Measurements from ENCODE around the gene ADCY10.
"Not testable (repeated sequence)": the region's sequence is repeated elsewhere in the genome, so short reads cannot be mapped to it uniquely, and the experiment has no call there.

Gene ADCY10

DNA sequence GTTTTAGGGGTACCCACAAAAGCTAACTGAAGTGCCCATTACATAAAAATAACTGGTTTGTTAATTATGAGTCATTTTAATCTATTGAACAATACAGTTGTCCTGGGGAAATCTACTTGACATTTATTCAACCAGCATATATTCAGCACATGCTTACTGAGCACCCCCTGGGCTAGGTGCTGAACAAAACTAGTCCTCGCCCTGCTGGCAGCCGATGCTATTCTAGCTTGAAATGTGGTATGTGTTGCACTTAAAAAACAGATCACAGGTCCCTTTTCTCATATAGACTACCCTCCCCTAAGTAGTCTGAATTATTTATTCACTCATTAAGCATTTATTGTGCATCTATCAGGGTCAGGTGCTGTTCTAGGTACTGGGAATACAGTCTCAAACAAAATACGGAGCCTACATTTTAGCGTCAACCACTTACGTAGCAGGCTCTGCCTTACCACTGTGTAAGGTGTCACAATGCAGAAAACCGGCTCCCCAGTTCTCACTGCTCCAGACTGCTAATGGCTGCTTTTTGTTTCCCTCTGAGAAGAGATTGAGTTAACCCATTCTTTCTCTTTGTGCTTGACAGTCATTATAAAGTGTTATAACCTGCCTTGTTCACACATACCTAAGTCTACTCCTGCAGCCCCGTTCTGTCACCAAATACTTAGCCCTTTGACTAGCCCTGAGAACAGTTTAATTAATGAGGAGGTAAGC lies 57.1 kb downstream of the ADCY10 start:
- no peak for DNase-seq

DNA sequence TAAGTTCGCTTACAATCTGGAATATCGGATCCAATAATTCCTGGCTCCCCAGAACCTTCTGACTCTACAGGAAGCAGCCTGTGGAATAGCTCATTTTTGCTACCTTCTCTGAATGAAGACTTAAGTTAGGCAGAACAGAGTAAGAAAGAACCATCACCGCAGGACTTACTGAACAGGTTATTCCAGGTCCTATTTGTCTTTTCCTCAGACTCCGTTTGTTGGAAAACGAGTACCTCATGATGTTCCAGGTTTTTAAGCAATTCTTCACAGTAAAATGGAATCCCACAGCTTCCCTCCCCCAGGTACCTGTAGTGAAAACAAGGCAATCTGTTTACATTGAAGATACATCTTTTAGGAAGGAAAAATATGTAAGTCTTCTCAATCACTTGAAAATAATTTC lies 59.8 kb downstream of the ADCY10 start:
- DNase-seq, result no peak

GRCh38 chr1:167849666-167850065 lies 64.3 kb downstream of the ADCY10 start:
- no peak for DNase-seq

- DNase-seq, result no peak
These were observed 71.1 kb downstream of the ADCY10 start for GRCh38 chr1:167842872-167843271.

DNA sequence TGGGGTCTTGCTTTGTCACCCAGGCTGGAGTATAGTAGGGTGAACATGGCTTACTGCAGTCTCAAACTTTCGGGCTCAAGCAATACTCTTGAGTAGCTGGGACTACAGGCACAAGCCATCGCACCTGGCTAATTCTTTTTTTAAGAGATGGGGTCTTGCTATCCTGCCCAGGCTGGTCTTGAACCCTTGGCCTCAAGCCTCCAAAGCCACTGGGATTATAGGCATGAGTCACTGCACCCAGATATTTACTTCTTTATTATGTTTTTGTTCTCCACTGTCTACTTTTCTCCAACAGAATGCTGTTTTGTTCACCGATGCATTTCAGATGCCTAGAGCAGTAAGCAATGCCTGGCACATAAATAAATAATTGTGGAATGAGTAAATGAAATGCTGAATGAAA lies 72.4 kb downstream of the ADCY10 start:
- DNase-seq, result no peak

DNA sequence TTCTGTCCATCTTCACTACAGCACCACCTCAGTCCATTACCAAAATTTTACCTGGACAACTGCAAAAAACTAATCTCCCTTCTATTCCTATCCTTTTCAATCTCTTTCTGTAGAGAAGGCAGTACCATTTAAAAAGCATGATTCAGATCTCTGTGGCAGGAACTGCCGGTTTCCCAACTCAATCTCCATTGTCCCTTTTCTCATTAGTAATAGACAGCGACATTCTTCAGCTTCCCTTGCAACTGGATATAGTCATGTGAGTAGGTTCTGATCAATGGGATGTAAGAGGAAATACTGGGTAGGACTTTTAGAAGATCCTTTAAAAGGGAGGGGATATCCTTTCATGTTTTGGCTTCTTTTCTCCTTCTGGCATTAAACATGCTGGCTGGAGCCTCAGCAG lies 74.9 kb downstream of the ADCY10 start:
- no peak for DNase-seq

DNA sequence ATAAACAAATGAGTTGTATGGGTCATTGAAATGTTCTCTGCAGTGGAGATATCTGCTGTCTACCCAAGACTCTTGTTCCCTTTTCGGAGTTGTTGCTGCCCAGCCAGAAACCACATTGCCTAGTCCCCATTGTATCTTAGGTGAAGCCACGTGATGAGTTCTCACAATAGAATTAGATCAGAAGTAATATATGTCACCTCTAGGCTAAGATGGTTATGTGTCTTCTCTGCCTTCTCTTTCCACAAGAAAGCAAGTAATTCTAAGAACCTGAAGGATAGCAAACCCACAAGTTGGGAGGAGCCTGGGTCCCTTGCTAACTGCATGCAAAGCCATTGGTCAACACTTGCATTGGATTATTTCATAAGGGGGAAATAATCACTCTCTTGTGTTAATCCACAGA lies 76.6 kb downstream of the ADCY10 start:
- DNase-seq, result no peak

- no peak for DNase-seq
These were observed 77.7 kb downstream of the ADCY10 start for GRCh38 chr1:167836197-167836596.

- DNase-seq, result no peak
These were observed 80.0 kb downstream of the ADCY10 start for GRCh38 chr1:167833904-167834303.

DNA sequence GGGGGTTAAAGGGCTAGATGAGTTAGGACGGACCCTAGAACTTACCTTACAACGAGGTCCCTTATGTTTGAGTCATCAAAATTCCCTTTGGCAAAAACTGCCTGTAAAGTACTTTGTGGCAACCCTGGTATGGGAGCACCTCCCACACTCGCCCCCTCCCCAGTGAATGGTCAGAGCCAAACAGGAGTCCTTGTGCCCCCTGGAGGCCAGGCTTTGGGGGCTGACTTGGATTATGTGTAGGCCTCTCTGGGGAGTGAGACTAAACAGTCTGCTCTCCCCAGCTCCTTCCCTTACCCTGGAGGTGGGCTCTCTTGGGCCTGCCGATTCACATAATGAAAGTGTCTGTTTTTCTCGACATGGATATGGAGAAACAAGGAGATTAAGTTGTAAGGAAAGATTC lies 81.2 kb downstream of the ADCY10 start:
- DNase-seq, result no peak

- not testable (repeated sequence) for DNase-seq
These were observed 83.3 kb downstream of the ADCY10 start for GRCh38 chr1:167830668-167831067.

DNA sequence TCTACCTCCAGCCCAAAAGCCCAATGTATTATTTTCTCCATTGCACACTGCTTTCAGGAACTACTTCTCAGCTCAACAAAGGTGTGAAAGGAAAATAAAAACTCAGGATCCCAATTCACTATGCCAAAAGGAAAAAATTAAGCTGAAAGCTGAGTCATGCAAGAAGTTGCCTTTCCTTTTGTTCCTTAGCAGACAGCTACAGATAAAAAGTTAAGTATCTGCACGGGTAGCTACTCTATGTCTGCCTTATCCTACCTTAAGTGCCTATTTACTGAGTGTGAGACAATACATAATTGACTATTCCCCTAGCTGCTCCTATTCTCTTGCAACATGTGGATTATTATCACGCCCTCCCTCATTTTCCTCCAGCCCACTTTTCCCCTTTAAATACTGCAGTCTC lies 84.1 kb downstream of the ADCY10 start:
- DNase-seq, result no peak

DNA sequence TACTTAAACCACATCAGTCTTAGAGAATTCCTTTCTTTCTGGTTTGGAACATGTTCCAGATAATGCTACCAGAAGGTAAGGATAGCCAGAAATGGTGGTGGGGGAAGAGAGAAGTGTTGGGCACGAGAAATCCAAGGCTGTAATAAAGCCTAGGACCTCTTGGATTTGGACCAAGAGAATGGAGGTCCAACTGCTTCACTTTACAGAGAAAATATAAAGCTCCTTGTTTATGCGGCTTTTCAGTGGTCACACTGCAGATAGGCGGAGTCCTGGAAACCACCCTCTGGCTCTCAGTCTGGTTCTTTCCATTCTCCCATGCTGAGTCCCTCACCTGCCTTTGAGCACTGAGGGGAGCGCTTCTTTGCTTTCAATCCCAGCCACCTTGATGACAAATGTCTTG lies 87.8 kb downstream of the ADCY10 start:
- no peak for DNase-seq

DNA sequence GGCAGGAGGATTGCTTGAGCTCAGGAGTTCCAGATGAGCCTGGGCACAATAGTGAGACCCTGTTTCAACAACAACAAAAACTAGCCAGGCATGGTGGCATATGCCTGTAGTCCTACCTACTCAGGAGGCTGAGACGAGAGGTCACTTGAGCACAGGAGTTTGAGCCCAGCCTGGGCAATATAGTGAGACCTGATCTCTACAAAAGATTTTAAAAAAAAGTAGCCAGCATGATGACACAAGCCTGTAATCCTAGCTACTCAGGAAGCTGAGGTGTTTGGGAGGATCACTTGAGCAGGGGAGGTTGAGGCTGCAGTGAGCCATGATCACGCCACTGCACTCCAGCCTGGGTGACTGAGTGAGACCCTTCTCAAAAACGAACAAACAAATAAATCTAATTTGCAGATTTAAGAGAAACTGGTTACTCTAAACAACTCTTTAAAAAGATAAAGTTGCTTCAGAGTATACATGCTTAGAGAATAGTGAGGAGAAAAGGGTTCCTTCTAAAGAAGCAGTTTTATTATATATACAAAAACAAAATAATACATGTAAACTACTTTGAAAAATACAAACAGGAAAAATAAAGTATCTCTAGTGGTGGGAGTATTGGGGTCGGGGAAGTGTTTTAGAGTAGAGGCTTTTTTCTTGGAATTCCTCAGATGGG lies 88.4 kb downstream of the ADCY10 start:
- no peak for DNase-seq

- DNase-seq, result no peak
These were observed 89.7 kb downstream of the ADCY10 start for GRCh38 chr1:167824163-167824794.

GRCh38 chr1:167821969-167822685 lies 91.8 kb downstream of the ADCY10 start:
- no peak for DNase-seq

DNA sequence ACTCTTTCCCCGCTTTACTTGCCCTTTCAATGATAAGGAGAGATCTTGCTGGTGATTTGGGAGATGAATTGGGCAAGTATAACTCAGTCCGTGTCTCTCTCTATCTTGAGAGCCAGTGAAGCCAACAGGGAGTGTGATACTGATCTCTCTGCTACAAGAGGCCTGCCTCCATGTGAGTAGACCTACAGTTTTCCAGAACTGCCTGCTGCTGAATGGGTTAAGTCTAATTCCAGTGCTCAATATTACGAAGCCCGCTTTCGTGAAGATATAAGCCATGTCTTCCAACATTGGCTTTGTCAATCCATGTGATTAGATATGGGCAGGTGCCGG lies 92.6 kb downstream of the ADCY10 start:
- DNase-seq, result no peak

- no peak for DNase-seq
These were observed 93.1 kb downstream of the ADCY10 start for GRCh38 chr1:167820684-167821355.

GRCh38 chr1:167819849-167820683 lies 93.9 kb downstream of the ADCY10 start:
- DNase-seq, result no peak

GRCh38 chr1:167815650-167816049 lies 98.3 kb downstream of the ADCY10 start:
- DNase-seq, result no peak

DNA sequence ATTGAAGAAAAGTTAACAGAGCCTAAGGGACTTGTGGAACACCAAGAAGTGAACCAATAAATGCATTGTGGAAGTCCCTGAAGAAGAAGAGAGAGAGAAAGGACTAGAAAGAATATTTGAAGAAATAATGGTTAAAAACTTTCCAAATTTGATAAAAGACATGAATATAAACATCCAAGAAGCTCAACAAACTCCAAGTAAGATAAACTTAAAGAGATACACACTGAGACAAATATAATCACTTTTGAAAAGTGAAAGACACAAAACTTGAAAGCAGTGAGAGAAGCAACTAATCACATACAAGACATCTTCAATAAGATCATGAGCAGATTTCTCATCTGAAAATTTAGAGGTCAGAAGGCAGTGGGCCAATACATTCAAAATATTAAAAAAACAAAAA lies 101.0 kb downstream of the ADCY10 start:
- DNase-seq, result no peak

DNA sequence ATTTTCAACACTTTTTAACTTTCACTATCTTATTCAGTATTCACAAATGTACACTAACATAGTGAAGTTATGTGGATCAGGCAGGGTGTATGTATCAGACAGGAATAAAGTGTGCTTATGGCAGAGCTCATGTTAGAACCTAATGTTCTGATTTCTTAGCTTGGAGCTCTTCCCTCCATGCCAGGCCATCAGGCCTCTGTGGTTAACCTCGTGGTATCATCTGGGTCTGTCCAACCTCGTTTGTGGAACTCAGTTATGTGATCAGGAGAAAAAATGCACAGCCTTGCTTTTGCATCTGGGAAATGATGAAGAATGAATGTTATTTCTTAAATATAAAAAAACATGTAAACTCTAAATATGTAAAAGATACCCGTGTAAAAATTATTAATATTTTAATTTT lies 105.2 kb downstream of the ADCY10 start:
- no peak for DNase-seq
